ENCODE results near the gene SMOC2. TPM values are rescaled to one million over a fixed set of nuclear protein-coding genes. Genes with fewer than 3 reads are reported as not detected.

SMOC2 gene
- total RNA-seq, 1 donor from 2014 or later, result 14.4 TPM

DNA sequence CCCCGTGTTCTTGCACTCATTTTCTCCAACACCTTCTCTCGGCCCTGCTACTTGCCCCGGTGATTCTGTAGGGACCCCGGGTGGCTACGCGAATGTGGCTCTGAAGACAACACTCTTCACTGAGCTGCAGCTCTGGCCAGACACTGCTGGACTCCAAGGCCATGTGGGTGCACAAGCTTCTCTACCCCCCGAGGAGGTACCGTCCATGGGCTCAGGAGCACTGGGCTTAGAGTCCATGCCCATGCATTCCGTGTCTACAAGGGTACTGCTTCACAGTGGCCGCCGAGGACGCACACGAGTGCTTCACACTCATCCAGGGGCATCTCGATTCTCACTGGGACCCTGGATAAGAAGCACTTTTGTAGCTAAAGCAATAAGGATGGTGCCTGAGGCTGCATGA, 59.5 kb downstream of the SMOC2 start:
- intact Hi-C loops (cut with micrococcal nuclease), result no loop called here
- H3K9me3 ChIP-seq (replicated peaks), result no peaks in the 10 kb centered on the region
- TF ChIP-seq, protein P1, sequence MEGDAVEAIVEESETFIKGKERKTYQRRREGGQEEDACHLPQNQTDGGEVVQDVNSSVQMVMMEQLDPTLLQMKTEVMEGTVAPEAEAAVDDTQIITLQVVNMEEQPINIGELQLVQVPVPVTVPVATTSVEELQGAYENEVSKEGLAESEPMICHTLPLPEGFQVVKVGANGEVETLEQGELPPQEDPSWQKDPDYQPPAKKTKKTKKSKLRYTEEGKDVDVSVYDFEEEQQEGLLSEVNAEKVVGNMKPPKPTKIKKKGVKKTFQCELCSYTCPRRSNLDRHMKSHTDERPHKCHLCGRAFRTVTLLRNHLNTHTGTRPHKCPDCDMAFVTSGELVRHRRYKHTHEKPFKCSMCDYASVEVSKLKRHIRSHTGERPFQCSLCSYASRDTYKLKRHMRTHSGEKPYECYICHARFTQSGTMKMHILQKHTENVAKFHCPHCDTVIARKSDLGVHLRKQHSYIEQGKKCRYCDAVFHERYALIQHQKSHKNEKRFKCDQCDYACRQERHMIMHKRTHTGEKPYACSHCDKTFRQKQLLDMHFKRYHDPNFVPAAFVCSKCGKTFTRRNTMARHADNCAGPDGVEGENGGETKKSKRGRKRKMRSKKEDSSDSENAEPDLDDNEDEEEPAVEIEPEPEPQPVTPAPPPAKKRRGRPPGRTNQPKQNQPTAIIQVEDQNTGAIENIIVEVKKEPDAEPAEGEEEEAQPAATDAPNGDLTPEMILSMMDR (IDR thresholded peaks at IDR 0.05; ENCODE audit: borderline replicate concordance), result no peak
- peaks cover 4% of the 10 kb centered on the region for H3K4me1 ChIP-seq
- no peak for DNase-seq
- no peaks in the 10 kb centered on the region for H3K36me3 ChIP-seq
- peaks cover 43% of the 10 kb centered on the region for H3K27me3 ChIP-seq (ENCODE audit: low read depth)
- no peak overlapping the region for H3K4me3 ChIP-seq
- no peak overlapping the region for H3K27ac ChIP-seq (replicated peaks)

DNA sequence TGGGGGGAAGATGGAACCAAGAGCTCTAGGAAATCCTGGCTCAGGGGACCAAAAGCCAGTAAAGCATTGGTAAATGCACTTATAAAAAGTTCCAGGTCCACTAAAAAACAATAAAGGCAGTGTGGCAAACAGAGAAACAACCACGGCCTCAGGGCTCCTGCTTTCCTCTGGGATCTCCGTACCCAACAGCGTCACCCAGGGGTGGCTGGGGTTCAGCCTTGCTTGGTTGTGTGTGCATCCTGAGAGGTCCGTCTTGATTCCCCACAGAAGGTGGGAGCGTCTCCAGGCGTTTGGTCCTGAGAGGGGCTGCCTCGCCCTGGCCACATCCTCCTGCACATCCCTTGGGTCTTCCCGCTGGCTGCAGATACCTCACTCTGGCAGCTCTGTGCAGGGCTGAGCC, 60.6 kb downstream of the SMOC2 start:
- no peaks in the 10 kb centered on the region for H3K9me3 ChIP-seq (replicated peaks)
- no peak for DNase-seq

DNA sequence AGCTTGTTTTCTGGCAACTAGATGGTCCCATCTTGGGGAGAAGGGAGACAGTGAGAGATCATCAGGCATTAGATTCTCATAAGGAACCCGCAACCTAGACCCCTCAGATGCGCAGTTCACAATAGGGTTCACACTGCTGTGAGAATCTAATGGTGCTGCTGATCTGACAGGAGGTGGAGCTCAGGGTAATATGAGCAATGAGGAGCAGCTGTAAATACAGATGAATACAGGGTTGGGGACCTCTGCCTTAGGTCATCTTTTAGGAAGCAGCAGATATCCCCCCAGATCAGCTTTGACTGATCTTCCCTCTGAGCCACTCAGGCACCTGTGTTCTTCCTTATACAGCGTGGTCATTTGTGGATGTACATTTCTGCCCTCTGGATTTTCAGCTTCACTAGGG, 63.4 kb downstream of the SMOC2 start:
- Histone ChIP-seq H3K36me3 (no peaks in the 10 kb centered on the region), H3K4me1 (no peaks in the 10 kb centered on the region), H3K9me3 (replicated peaks) (no peaks in the 10 kb centered on the region), H3K4me3 (no peak overlapping the region), H3K27me3 (ENCODE audit: low read depth) (peaks cover 48% of the 10 kb centered on the region), H3K27ac (replicated peaks) (no peak overlapping the region)
- intact Hi-C loops (cut with micrococcal nuclease), result no loop called here
- TF ChIP-seq, protein P1 (IDR thresholded peaks at IDR 0.05; ENCODE audit: borderline replicate concordance), result no peak
- no peak for DNase-seq

More for the DNA sequence above, 60.6 kb downstream of the SMOC2 start:
- TF ChIP-seq, protein P1 (IDR thresholded peaks at IDR 0.05; ENCODE audit: borderline replicate concordance), result no peak
- Histone ChIP-seq H3K36me3 (no peaks in the 10 kb centered on the region), H3K4me1 (peaks cover 4% of the 10 kb centered on the region), H3K27ac (replicated peaks) (no peak overlapping the region), H3K4me3 (no peak overlapping the region), H3K27me3 (ENCODE audit: low read depth) (peaks cover 44% of the 10 kb centered on the region)
- intact Hi-C loops (cut with micrococcal nuclease), result no loop called here

DNA sequence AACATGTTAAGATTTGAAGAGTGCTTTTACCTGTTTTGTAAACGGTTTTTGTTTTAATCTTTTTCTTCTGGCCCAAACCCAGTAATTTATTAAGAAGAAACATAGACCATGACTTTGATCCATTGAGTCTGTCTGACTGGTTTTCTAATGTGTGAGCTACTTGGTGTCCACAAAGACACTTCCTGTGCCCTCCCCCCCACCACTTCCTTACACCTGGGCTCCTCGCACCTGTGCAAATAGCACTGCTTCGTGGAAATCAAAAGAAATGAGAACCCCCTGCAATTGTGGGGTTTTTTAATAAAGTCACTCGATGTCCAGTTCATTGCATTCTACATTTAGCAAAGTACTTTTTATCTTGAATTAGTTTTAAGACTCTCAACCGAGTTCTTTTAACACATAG, 65.5 kb downstream of the SMOC2 start:
- H3K9me3 ChIP-seq (replicated peaks), result no peaks in the 10 kb centered on the region
- H3K4me1 ChIP-seq, result no peaks in the 10 kb centered on the region
- no peak for DNase-seq
- H3K36me3 ChIP-seq, result no peaks in the 10 kb centered on the region
- TF ChIP-seq, protein P1 (IDR thresholded peaks at IDR 0.05; ENCODE audit: borderline replicate concordance), result no peak
- H3K27ac ChIP-seq (replicated peaks), result no peak overlapping the region
- intact Hi-C loops (cut with micrococcal nuclease), result no loop called here
- peaks cover 32% of the 10 kb centered on the region for H3K27me3 ChIP-seq (ENCODE audit: low read depth)
- H3K4me3 ChIP-seq, result no peak overlapping the region

DNA sequence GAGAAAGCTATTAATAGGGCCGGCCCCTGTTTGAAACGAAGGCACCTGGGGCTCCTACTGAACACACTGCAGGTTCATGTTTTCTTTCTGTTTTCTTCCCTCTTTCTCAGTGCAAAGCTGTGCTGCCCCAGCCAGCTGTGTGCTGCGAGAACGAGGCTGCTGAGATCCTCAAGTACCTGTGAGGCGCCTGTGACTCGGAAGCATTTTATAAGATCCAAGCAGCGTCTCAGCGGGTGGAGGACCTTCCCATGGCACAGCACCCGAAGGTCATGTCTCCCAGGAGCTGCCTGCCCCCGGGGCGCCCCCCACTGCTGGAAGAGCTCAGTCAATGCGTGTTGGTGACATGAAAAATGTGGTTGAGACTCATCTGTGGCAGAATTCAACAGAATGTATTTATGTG, 66.3 kb downstream of the SMOC2 start:
- intact Hi-C loops (cut with micrococcal nuclease), result no loop called here
- Histone ChIP-seq H3K36me3 (no peaks in the 10 kb centered on the region), H3K4me3 (no peak overlapping the region), H3K4me1 (no peaks in the 10 kb centered on the region), H3K27me3 (ENCODE audit: low read depth) (peaks cover 37% of the 10 kb centered on the region), H3K27ac (replicated peaks) (no peak overlapping the region), H3K9me3 (replicated peaks) (no peaks in the 10 kb centered on the region)
- DNase-seq, result no peak
- TF ChIP-seq, protein P1 (IDR thresholded peaks at IDR 0.05; ENCODE audit: borderline replicate concordance), result no peak

DNA sequence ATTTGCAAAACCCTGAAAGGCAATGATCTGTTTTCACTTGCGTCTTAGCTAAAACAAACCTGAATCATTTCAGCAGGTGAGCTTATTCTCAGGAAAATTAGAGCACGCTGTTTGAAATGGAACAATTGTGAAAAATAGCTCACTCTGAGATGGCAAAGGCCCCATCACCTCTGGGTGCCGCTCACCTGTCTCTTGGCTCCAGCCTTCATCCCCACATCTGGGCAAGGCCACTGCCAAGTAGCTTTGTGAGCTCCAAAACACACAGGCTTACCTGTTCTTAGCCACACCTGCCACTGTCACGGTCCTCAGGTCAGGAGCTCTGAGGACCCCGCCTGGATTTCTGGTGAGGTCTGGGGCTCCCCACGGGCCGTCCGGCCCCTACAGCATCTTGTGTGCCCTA, 66.7 kb downstream of the SMOC2 start:
- TF ChIP-seq, protein P1 (IDR thresholded peaks at IDR 0.05; ENCODE audit: borderline replicate concordance), result no peak
- no peak for DNase-seq
- Histone ChIP-seq H3K9me3 (replicated peaks) (no peaks in the 10 kb centered on the region), H3K36me3 (no peaks in the 10 kb centered on the region), H3K4me3 (no peak overlapping the region), H3K4me1 (no peaks in the 10 kb centered on the region), H3K27ac (replicated peaks) (no peak overlapping the region), H3K27me3 (ENCODE audit: low read depth) (peaks cover 40% of the 10 kb centered on the region)
- intact Hi-C loops (cut with micrococcal nuclease), result no loop called here
